ENCODE results near the gene LRCH3. TPM values are rescaled to one million over a fixed set of nuclear protein-coding genes. Genes with fewer than 3 reads are reported as not detected.

The LRCH3 gene
- total RNA-seq, 3 donors from 2014 or later, result 41.6 to 61.0 (median 49.8) TPM

- Histone ChIP-seq H3K27ac (no peak overlapping the region), H3K4me1 (no peaks in the 10 kb centered on the region), H3K27me3 (no peaks in the 10 kb centered on the region), H3K36me3 (no peaks in the 10 kb centered on the region), H3K4me3 (no peak overlapping the region), H3K9me3 (no peaks in the 10 kb centered on the region)
- DNase-seq (ENCODE audit: low spot score in 2 of 2), result no peak
- intact Hi-C loops (cut with DNase I; ENCODE audit: low total_unique reads), result no loop called here
- TF ChIP-seq POLR2AphosphoS5 (IDR thresholded peaks at IDR 0.05), result no peak
- TF ChIP-seq POLR2A (IDR thresholded peaks at IDR 0.05), result no peak
- TF ChIP-seq CTCF (IDR thresholded peaks at IDR 0.05), result no peak
Measured at GRCh38 chr3:197820550-197821335, 29.7 kb downstream of the LRCH3 start.

GRCh38 chr3:197829397-197830045 lies 38.5 kb downstream of the LRCH3 start:
- no peaks in the 10 kb centered on the region for H3K36me3 ChIP-seq
- no peaks in the 10 kb centered on the region for H3K4me1 ChIP-seq
- no peaks in the 10 kb centered on the region for H3K27me3 ChIP-seq
- no peak overlapping the region for H3K27ac ChIP-seq
- DNase-seq (ENCODE audit: low spot score in 2 of 2), result no peak
- TF ChIP-seq CTCF (IDR thresholded peaks at IDR 0.05), result no peak
- no peak for TF ChIP-seq POLR2AphosphoS5 (IDR thresholded peaks at IDR 0.05)
- no peak for TF ChIP-seq POLR2A (IDR thresholded peaks at IDR 0.05)
- H3K4me3 ChIP-seq, result no peak overlapping the region
- H3K9me3 ChIP-seq, result no peaks in the 10 kb centered on the region
- intact Hi-C loops (cut with DNase I; ENCODE audit: low total_unique reads), result no loop called here

GRCh38 chr3:197830308-197830966 lies 39.4 kb downstream of the LRCH3 start:
- TF ChIP-seq POLR2A (IDR thresholded peaks at IDR 0.05) (no peak), POLR2AphosphoS5 (IDR thresholded peaks at IDR 0.05) (no peak), CTCF (IDR thresholded peaks at IDR 0.05) (no peak)
- H3K27me3 ChIP-seq, result no peaks in the 10 kb centered on the region
- intact Hi-C loops (cut with DNase I; ENCODE audit: low total_unique reads), result no loop called here
- no peaks in the 10 kb centered on the region for H3K4me1 ChIP-seq
- H3K9me3 ChIP-seq, result no peaks in the 10 kb centered on the region
- H3K27ac ChIP-seq, result no peak overlapping the region
- DNase-seq (ENCODE audit: low spot score in 2 of 2), result no peak
- no peaks in the 10 kb centered on the region for H3K36me3 ChIP-seq
- no peak overlapping the region for H3K4me3 ChIP-seq

GRCh38 chr3:197830967-197831313 lies 39.9 kb downstream of the LRCH3 start:
- intact Hi-C loops (cut with DNase I; ENCODE audit: low total_unique reads), result no loop called here
- no peaks in the 10 kb centered on the region for H3K9me3 ChIP-seq
- H3K27me3 ChIP-seq, result no peaks in the 10 kb centered on the region
- no peak overlapping the region for H3K27ac ChIP-seq
- TF ChIP-seq CTCF (IDR thresholded peaks at IDR 0.05), result no peak
- no peak for TF ChIP-seq POLR2AphosphoS5 (IDR thresholded peaks at IDR 0.05)
- no peak for TF ChIP-seq POLR2A (IDR thresholded peaks at IDR 0.05)
- no peak for DNase-seq (ENCODE audit: low spot score in 2 of 2)
- no peak overlapping the region for H3K4me3 ChIP-seq
- H3K4me1 ChIP-seq, result no peaks in the 10 kb centered on the region
- H3K36me3 ChIP-seq, result no peaks in the 10 kb centered on the region
